LNCaP clone FGC (cell line): ENCODE measurements around the gene SOX6.
"Not testable (repeated sequence)": the region's sequence is repeated elsewhere in the genome, so short reads cannot be mapped to it uniquely, and the experiment has no call there.

Experiments
- DNase-seq: peaks from one replicate; pipeline ENCODE4 v3.0.0-alpha.2; 2011; ENCODE audit warnings: low read depth
- H3K4me3 ChIP-seq: 2 replicates; pipeline ENCODE4 v1.5.1; 2011; ENCODE audit warnings: mild to moderate bottlenecking, low read depth, low read length, control low read depth
- CTCF ChIP-seq: IDR thresholded peaks from 2 replicates; pipeline ENCODE4 v1.5.1; 2012; ENCODE audit warnings: mild to moderate bottlenecking; ENCODE audit not compliant: control insufficient read depth, insufficient read depth; ENCODE audit errors: extremely low read depth

SOX6 gene

DNA sequence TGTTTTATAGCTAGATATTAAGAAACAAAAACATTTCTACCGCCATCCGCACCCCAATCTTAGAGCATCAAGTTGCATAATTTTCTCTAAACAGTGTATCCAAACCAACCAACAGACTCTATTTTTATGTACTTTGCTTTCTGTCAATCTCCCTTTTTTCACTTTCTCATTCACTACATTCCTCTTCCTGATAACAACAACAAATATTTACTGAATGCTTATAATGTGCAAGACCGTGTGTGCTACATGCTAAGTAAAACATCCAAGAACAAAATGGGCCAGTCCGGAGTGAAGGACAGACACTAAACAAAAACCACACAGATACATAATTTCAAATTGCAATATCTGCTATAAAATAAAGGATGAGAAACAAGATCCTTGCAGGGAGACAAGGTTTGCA lies 38.6 kb upstream of the SOX6 start:
- no peak for TF ChIP-seq CTCF
- no peak overlapping the region for H3K4me3 ChIP-seq
- DNase-seq: peak; percentile 8

- no peak for TF ChIP-seq CTCF
- no peak for DNase-seq
- no peak overlapping the region for H3K4me3 ChIP-seq
These were observed 37.0 kb upstream of the SOX6 start for GRCh38 chr11:16393340-16393739.

DNA sequence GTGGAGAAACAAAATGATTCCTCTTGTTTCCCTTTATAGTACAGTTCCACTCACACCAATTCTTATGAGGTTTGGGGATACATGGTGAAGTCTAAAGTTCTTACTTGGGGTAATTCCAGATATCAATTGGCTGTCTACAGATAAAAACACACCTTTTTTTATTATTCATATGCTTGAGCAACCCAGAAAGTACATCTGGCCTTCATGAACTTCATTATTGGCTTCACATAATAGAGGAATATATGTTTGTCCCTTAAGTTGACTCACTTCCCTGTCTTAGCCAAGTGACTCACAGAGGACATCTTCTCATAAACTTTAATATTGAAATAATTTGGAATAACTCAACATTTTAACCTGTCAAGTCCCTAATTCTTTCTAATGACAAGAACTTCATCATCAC lies 36.3 kb upstream of the SOX6 start:
- DNase-seq: no peak
- TF ChIP-seq CTCF: no peak
- no peak overlapping the region for H3K4me3 ChIP-seq

GRCh38 chr11:16390826-16391225 lies 34.5 kb upstream of the SOX6 start:
- not testable (repeated sequence) for DNase-seq, H3K4me3 ChIP-seq

DNA sequence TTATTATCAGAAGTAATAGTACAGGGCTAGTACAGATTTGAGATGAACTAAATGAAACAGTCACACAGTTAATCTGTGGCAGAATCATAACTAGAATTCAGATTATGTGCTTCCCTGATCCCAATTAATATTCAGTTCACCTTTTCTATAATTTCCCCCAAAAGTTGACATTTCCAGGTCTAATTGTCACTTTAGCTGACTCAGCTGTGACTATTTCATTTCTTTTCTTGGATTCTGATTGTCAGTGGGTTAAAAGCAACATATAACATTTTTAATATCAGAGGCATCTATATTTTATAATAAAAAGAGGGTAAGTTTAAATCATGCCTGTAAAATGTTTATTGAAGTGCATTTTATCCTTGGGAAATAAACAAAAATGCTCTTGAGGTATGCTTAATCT lies 28.8 kb upstream of the SOX6 start:
- DNase-seq: no peak
- no peak for TF ChIP-seq CTCF
- no peak overlapping the region for H3K4me3 ChIP-seq

- no peak for TF ChIP-seq CTCF
- no peak overlapping the region for H3K4me3 ChIP-seq
- DNase-seq: no peak
These were observed 26.5 kb upstream of the SOX6 start for GRCh38 chr11:16382638-16383380.

DNA sequence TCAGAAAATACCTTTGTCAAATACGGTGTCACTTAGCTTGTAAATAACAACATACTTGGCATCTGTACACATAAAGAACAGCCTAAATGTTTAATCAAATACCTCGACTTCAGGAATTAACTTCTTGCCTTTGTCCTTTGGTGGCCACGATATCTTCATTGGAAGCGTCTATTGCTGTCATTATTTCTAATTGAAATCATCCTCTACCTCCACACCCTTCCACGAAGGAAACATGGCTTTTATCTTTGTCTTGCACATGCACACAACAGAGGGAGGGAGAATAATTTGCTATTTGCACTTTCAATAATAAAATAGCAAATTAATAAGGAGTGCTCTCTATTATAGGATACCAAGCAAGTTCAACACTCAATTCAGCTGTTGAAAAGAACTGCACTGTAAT lies 25.8 kb upstream of the SOX6 start:
- no peak overlapping the region for H3K4me3 ChIP-seq
- TF ChIP-seq CTCF: no peak
- no peak for DNase-seq
